Amniotic stem cell (primary cell): Measurements from ENCODE around the gene DST.
"Not testable (repeated sequence)": the region's sequence is repeated elsewhere in the genome, so short reads cannot be mapped to it uniquely, and the experiment has no call there.

Experiments
- DNase-seq: peaks from one replicate; lab custom pipeline; 2025; lab: John Stamatoyannopoulos, UW

The DST gene

DNA sequence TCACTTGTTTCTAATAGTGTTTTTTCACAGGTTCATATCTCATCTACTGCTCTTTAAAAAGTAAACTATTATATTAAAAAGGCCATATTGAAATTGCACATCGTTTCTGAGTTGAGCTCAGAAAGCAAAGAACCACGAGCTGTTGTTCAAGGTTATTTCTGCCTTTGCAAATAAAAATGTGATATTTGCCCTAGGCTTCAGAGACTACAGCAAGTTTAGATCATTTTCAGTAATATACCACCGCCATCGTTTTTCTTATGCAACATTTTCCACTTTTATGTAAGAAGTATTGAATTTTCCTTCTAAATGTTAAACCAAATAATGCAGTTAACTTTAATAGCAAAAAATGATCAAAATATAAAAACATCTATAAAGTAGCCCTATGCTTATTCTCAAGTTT, 71.1 kb downstream of the DST start:
- DNase-seq, result no peak

DNA sequence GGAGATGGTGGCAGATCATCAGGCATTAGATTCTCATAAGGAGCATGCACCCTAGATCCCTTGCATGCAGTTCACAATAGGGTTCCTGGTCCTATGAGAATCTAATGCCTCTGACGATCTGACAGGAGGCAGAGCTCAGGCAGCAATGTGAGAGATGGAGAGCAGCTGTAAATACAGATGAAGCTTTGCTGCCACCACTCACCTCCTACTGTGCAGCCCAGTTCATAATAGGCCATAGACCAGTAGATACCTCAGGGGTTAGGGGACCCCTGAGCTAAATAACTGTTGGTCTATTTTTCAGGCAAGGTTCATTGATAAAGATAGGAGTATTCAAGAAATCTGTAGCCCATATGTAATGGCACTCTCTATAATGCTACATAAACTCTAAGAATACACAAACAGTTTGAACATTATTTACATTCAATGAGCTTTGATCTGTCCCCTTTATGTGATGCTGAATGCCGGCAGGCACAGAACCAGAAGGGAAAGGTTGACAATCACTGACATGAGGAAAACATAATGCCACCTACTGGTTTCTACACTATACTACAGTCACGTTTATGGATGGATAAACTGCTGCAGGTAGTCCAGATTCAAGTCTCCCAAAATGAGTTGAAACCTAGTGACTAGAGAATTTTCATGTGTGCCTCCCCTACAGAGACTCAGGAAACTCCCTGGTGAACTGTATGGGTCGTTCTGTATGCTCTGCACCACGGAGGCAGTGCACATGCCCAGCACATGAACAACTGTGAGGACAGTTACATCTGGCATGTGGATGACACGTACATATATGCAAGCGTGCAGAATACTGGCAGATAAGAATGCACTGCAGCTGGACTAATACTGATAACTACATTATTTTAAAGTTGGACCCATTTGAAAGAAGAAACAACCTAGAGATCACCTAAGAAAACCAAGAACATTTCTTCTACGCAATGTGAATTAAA, 72.0 kb downstream of the DST start:
- DNase-seq, result no peak

DNA sequence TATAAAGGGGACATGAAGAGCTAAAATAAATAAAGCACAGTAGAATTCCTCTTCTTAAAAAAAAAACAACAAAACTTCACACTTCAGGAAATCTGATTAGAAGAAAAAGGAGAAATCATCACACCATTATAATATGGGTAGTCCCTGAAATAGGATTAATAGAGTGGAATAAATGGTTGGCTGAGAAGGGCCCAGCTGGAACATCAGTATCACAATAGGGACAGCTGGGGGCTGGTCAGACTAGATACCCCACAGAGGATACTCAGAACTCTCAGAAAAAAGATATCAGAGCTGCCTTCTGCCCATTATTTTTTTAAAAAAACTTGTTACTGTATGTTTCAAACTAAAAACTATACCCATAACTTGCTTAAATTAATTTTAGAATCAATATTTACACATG, 75.2 kb downstream of the DST start:
- no peak for DNase-seq

DNA sequence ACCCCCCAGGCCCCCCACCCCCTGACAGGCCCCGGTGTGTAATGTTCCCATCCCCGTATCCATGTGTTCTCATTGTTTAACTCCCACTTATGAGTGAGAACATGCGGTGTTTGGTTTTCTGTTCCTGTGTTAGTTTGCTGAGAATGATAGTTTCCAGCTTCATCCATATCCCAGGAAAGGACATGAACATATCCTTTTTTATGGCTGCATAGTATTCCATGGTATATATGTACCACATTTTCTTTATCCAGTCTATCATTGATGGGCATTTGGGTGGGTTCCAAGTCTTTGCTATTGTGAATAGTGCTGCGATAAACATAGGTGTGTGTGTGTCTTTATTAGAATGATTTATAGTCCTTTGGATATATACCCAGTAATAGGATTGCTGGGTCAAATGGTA, 80.0 kb downstream of the DST start:
- not testable (repeated sequence) for DNase-seq

DNA sequence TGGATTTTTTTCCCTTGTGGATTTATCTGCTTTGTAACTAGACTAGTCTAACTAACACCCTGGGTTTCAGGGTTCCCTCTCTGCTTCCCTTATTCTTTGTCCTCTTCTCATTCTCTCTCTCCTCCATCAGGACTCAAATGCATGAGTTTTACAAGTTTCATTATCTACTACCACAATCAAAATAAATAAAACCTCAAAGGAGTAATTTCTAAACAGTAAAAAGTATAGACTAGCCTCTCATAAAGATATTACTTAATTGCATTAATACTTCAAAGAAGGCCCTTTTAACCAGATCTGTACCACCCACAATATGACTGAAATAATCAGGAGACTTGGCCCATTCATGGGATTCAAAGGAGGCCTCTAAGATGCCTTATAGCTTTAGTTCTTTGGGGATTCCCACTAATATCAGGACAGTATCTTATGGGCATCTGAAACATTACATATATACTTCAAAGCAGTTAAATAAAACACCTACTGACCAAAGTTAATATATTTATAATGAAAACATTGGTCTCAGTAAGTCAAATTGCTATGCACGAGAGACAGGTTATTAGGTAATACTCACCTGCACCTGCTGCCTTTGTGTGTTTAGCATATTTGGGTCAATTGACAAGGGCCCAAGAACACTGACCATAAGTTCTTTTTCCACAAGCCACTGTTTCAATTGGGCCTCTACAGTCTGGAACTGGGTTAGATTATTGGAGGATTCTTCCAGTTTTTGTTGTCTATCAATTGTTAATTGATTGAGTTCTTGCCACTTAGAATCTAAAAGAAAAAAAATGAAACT, 85.7 kb downstream of the DST start:
- DNase-seq, result no peak

DNA sequence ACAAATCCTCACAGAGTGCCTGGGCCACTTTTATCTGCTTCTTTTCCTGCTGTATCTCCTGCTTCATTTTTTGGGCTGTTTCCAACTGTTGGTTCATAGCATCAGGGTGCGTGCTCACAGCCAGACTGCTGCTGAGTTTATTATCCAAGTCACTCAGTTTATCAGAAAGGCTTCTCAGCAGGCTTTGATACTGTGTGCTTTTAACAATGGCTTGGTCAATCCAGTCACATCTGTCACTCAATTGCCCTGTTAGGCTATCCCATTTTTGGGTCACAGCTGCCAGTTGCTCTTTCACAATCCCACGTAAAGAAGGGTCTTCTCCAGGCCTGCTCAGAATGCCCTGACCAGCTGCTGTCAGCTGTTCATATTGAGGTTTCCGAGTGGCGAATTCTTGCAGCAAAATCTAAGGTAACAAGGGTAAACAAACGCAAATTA, 87.2 kb downstream of the DST start:
- no peak for DNase-seq

DNA sequence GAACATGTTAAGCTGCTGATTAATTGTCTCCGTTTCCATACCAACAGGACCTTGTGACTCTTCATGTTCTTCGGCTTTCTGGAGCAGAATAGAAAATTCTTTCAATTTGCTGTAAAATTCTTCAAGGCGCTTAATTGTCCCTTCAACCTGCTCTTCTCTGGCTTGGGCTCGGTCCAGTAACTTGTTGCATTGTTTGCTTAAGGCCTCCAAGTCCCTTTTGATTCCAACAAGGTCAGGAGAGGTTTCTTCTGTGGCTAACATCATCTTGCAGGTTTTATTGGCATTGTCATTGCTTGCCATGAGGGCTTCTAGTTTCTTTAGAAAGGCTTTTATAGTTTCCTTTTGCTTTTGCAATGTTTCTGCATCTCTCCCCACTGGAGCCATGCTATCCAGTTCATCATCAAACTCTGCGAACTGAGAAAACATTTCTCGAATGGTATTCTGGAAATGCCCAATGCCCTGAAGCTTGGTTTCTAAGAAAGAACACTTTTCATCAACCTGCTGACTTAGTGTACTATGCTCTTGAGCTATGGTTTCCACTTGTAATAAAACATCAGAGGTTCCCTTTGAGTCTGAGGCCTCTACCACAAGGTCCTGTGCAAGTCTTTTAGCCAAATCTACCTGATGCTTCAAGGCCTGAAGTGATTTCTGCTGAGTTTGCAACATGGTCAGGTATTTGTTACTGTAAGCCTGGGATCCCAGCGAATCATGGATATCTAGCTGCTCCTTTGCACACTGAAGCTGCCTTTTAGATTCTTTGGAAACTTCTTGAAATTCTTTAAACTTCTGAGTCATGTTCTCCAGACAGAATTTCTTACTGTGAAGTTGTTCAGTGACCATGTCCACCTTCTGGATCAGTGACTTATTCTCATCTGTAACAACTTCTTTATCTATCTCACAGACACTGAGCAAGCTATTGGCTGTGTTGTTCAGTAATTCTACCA, 90.2 kb downstream of the DST start:
- no peak for DNase-seq

GRCh38 chr6:56551409-56552120, 91.1 kb downstream of the DST start:
- no peak for DNase-seq

DNA sequence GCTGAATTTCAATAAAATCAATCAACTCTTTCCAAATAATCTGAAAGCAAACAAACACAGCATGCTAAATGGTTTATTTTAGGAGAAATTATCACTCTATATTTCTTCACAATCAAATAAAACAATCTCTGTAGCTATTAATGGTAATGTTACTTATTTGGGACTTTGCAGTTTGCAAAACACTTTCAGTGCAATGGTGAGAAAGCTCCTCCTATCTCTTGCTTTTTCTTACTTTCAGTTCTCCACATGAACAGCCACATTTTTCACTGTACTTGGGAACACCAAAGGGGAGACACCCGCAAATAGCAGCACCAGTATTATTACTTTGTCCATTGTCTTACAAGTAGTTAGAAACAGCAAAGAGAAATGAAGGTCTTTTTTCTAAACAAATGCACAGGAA, 92.4 kb downstream of the DST start:
- DNase-seq, result no peak

DNA sequence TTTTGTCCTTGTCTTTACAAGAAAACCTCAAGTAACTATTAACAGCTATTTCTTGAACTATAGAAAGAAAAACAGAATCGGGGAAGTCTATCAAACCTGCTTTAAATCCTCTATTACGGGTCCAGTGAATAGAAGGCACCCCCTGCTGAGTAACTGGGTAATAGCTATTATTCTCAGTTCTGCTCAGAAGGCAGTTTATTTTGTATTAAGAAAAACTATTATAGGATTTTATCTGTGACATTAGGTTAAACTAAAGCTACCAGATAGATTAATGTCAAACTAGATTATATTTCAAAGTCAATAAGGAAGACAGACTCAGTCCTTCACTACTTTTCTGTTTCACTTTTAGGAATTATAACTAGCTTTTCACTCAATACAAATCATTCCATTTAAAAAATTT, 93.7 kb downstream of the DST start:
- DNase-seq, result no peak

- DNase-seq, result no peak
Observed at GRCh38 chr6:56547687-56548086, 95.0 kb downstream of the DST start.

GRCh38 chr6:56542364-56543331, 100.0 kb downstream of the DST start:
- DNase-seq, result peak; percentile 94

GRCh38 chr6:56541741-56542360, 100.8 kb downstream of the DST start:
- no peak for DNase-seq

- no peak for DNase-seq
Observed at GRCh38 chr6:56541030-56541600, 101.6 kb downstream of the DST start.

- DNase-seq, result no peak
Observed at GRCh38 chr6:56540232-56541029, 102.3 kb downstream of the DST start.

DNA sequence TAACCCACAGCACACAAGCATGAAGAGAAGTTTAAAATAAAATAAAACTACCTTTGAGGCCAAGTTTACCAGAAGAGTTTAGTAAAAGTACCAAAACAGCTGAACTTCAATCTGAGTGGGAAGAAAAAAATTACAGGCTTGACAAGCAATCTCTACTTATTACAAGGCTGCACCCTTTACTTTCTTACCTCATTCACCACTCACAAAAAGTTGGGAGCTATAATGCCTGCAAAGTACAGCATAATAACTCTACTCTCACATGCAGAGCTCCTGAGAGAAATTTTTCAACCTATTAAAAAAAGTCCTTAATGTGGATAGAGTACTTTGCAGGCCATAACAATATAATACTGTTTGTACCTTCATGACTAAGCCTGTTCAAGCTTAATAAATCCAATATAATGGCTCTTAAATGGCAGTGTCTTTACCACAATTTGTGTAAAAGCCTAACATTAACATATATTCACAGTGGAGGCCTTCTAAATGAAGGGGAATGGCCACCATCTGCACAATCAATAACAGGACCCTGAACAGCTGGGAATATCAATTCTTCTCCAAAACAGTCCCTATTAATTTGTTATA, 103.1 kb downstream of the DST start:
- no peak for DNase-seq

DNA sequence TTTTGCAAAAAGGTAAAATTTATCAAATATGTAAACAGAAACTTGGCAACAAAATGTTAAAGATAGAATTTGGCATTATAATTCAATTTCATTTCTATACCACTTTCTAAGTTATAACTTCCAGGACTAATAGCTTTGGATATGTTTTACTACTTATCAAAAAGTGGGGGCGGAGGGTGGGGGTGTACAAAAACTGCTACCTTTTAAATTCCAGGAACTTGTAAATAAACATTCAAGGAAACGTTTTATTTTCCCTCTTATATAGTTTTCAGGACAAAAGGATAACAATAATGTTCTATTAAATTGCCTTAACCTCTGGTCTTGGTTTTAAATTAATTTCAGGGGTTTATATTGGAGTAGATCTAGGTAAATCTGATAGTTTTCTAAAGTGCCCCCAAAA, 103.8 kb downstream of the DST start:
- no peak for DNase-seq

- no peak for DNase-seq
Observed at GRCh38 chr6:56537223-56537770, 105.4 kb downstream of the DST start.
